Pancreas (tissue), 10 donors: ENCODE measurements around the gene MYPOP. TPM values are rescaled to one million over a fixed set of nuclear protein-coding genes. Genes with fewer than 3 reads are reported as not detected.

ENCODE experiments used
- ATAC-seq, 4 donors: fragments of 200-7000 bp; cut with Tn5 transposase; one replicate each; pipeline versions ENCODE4 v1.8.0 to v1.9.1; 2020; ENCODE audit warnings: mild to moderate bottlenecking in 4 of 4, moderate library complexity in 4 of 4
- DNase-seq, 6 donors: peaks; one replicate each; pipeline ENCODE4 v3.0.0-alpha.2; 2020
- FAIRE-seq: peaks from 2 replicates; lab custom pipeline; 2012; peaks lifted over from hg19 to GRCh38; lab: Jason Lieb, UNC
- H3K27ac ChIP-seq, 4 donors: fragments of 200-600 bp; sonication (generic); 1 replicate in 3 of 4; 2 replicates in 1 of 4; pipeline versions ENCODE4 v1.5.0 to v1.8.0; 2020
- H3K27me3 ChIP-seq, 4 donors: fragments of 200-600 bp; one replicate each; pipeline ENCODE4 v1.8.0; 2021
- H3K36me3 ChIP-seq, 3 donors: fragments of 200-600 bp; sonication (generic) in 1 of 3; one replicate each; pipeline versions ENCODE4 v1.5.0 to v1.8.0; 2020 to 2021
- H3K4me1 ChIP-seq, 3 donors: fragments of 200-600 bp; one replicate each; pipeline ENCODE4 v1.8.0; 2021
- H3K4me3 ChIP-seq, 4 donors: fragments of 200-600 bp; sonication (generic) in 2 of 4; one replicate each; pipeline versions ENCODE4 v1.5.0 to v1.8.0; 2020 to 2021
- H3K9me3 ChIP-seq, 4 donors: fragments of 200-600 bp; one replicate each; pipeline ENCODE4 v1.8.0; 2021
- CTCF ChIP-seq, 4 donors: fragments of 200-600 bp; sonication (generic) in 3 of 4; IDR thresholded peaks; one replicate each; pipeline versions ENCODE4 v1.5.0 to v1.8.0; 2021; ENCODE audit warnings: antibody characterized with exemption in 4 of 4
- WGBS, 2 donors: extraction: QIAGEN DNeasy Blood & Tissue Kit; methylation state at CpG; one replicate each; pipeline ENCODE4 v1.1.7; 2013; 5-methylcytosine and 5-hydroxymethylcytosine counted together
- intact Hi-C, 3 donors: fragments of 100-400 bp; cut with DNase I; formaldehyde crosslinking; loops; one replicate each; pipeline versions ENCODE4 v1.11.1 to v1.14.2; 2022
- polyA plus RNA-seq, 2 donors: library from polyadenylated mRNA; stranded (reverse); fragments of 200-250 nt; gene quantifications; one replicate each; pipeline ENCODE4 v1.2.3, GENCODE V29; 2013
- total RNA-seq, 6 donors: library from RNA; stranded (reverse); fragmentation: NEBNext Ultra II Directional in 4 of 6; extraction: Animal tissue kit (Norgen Biotek cat#: 25700) in 4 of 6; gene quantifications; one replicate each; pipeline versions ENCODE4 v1.2.1 to v1.2.4, GENCODE V29; 2021 to 2023
- donor health status: healthy with polysubstance abuse.
- donor health status: DM: no; HTN: no; CAD: no; lungs with moderate emphysema.
- donor health status: DM: no; HTN: no; CAD: no.
- donor health status: control.
- donor health status: control.
- donor health status: Bipolar disorder and iron deficiency.
- donor health status: DM: yes; HTN: yes; CAD: no.
- donor health status: DM: no; HTN: no; CAD: no.
- donor health status: DM: no; HTN: no; CAD: no.
- donor health status: DM: yes; HTN: yes; CAD: no.

The MYPOP gene
- total and polyA plus RNA-seq, 8 donors: 3.6 to 6.9 (median 4.7) TPM

GRCh38 chr19:45881909-45882528 lies 20.4 kb downstream of the MYPOP start:
- WGBS, 2 donors: 11 to 14% methylated on average over 4 of the region's 4 CpGs
- FAIRE-seq (no peak), ATAC-seq (peak; percentile 46 to 54 (median 50)), DNase-seq (peak; percentile 77 to 89 (median 86))
- H3K27ac ChIP-seq: peak overlapping the region; percentile 61 to 96 (median 84)
- H3K4me1 ChIP-seq: peaks cover 44 to 52% (median 50%) of the 10 kb centered on the region in 3 donors
- TF ChIP-seq CTCF (IDR thresholded peaks at IDR 0.05): no peak
- no peaks in the 10 kb centered on the region for H3K36me3 ChIP-seq
- no peaks in the 10 kb centered on the region for H3K27me3 ChIP-seq
- H3K4me3 ChIP-seq: peak overlapping the region in 3 of 4 donors; percentile 21 to 83 (median 50)
- intact Hi-C loops: loop anchor here in 1 of 3 donors (2.0 kb wide), 1 partner anchor 17 kb away; the partner anchor contains the start of gene FOXA3
- no peaks in the 10 kb centered on the region for H3K9me3 ChIP-seq

- intact Hi-C loops: no loop called here
- FAIRE-seq (no peak), DNase-seq (peak in 4 of 6 donors; percentile 54 to 60 (median 58)), ATAC-seq (peak in 1 of 4 donors; percentile 3)
- TF ChIP-seq CTCF (IDR thresholded peaks at IDR 0.05): no peak
- H3K4me1 ChIP-seq: peaks cover 50 to 57% (median 57%) of the 10 kb centered on the region in 3 donors
- H3K4me3 ChIP-seq: peak overlapping the region in 2 of 4 donors; percentile 50 to 83
- H3K27me3 ChIP-seq: no peaks in the 10 kb centered on the region
- H3K27ac ChIP-seq: peak overlapping the region; percentile 61 to 96 (median 84)
- H3K9me3 ChIP-seq: no peaks in the 10 kb centered on the region
- 24 to 26% methylated on average over 10 of the region's 10 CpGs for WGBS, 2 donors
- H3K36me3 ChIP-seq: no peaks in the 10 kb centered on the region
Observed at GRCh38 chr19:45881082-45881908, 21.1 kb downstream of the MYPOP start.

- TF ChIP-seq CTCF (IDR thresholded peaks at IDR 0.05): no peak
- ATAC-seq: no peak
- intact Hi-C loops: no loop called here
- 41 to 48% methylated on average over 2 of the region's 2 CpGs for WGBS, 2 donors
- Histone ChIP-seq H3K9me3 (no peaks in the 10 kb centered on the region), H3K27me3 (no peaks in the 10 kb centered on the region), H3K4me3 (no peak overlapping the region), H3K27ac (peak overlapping the region in 3 of 4 donors; percentile 90 to 96 (median 96)), H3K36me3 (no peaks in the 10 kb centered on the region), H3K4me1 (peaks cover 53 to 61% (median 54%) of the 10 kb centered on the region in 3 donors)
- no peak for DNase-seq
- no peak for FAIRE-seq
Observed at GRCh38 chr19:45879971-45880370, 22.4 kb downstream of the MYPOP start.

GRCh38 chr19:45879055-45879454 lies 23.4 kb downstream of the MYPOP start:
- ATAC-seq (no peak), DNase-seq (peak in 2 of 6 donors; percentile 46 to 64), FAIRE-seq (no peak)
- WGBS, 2 donors: 36 to 44% methylated on average over 8 of the region's 8 CpGs
- Histone ChIP-seq H3K4me3 (no peak overlapping the region), H3K27ac (peak overlapping the region; percentile 76 to 96 (median 93)), H3K9me3 (no peaks in the 10 kb centered on the region), H3K4me1 (peaks cover 44 to 59% (median 54%) of the 10 kb centered on the region in 3 donors), H3K27me3 (no peaks in the 10 kb centered on the region), H3K36me3 (no peaks in the 10 kb centered on the region)
- no peak for TF ChIP-seq CTCF (IDR thresholded peaks at IDR 0.05)
- intact Hi-C loops: no loop called here
